Aorta (tissue), 5 donors: ENCODE results near the gene CCDC85A. TPM values are rescaled to one million over a fixed set of nuclear protein-coding genes. Genes with fewer than 3 reads are reported as not detected.

Experiments used
- ATAC-seq: fragments of 200-7000 bp; cut with Tn5 transposase; one replicate; pipeline ENCODE4 v1.9.1; 2022; ENCODE audit warnings: moderate library complexity; ENCODE audit not compliant: low FRiP score
- DNase-seq, 2 donors: peaks; one replicate each; pipeline ENCODE4 v3.0.0-alpha.2; 2020
- H3K27ac ChIP-seq, 2 donors: one replicate each; pipeline ENCODE4 v1.5.1; 2013; ENCODE audit warnings: low read length in 2 of 2, mild to moderate bottlenecking in 2 of 2, moderate library complexity in 2 of 2, control low read depth in 1 of 2, inconsistent platforms in 1 of 2, low read depth in 1 of 2
- H3K27me3 ChIP-seq, 2 donors: one replicate each; pipeline ENCODE4 v1.6.1; 2013; ENCODE audit warnings: control low read depth in 1 of 2, low read length in 1 of 2, mild to moderate bottlenecking in 1 of 2, moderate library complexity in 1 of 2; ENCODE audit not compliant: insufficient read depth in 2 of 2, control insufficient read depth in 1 of 2
- H3K36me3 ChIP-seq, 2 donors: one replicate each; pipeline ENCODE4 v1.6.1; 2013; ENCODE audit warnings: control low read depth in 1 of 2, low read length in 1 of 2, mild to moderate bottlenecking in 1 of 2; ENCODE audit not compliant: insufficient read depth in 2 of 2, control insufficient read depth in 1 of 2
- H3K4me1 ChIP-seq, 2 donors: one replicate each; pipeline ENCODE4 v1.6.1; 2013; ENCODE audit warnings: low read length in 2 of 2, control low read depth in 1 of 2, mild to moderate bottlenecking in 1 of 2, moderate library complexity in 1 of 2; ENCODE audit not compliant: insufficient read depth in 2 of 2, control insufficient read depth in 1 of 2
- H3K4me3 ChIP-seq, 2 donors: one replicate each; pipeline ENCODE4 v1.5.1; 2013; ENCODE audit warnings: low read length in 2 of 2, control low read depth in 1 of 2, mild to moderate bottlenecking in 1 of 2
- H3K9me3 ChIP-seq: one replicate; pipeline ENCODE4 v1.6.1; 2013; ENCODE audit warnings: mild to moderate bottlenecking, low read length; ENCODE audit not compliant: control insufficient read depth
- WGBS, 2 donors: extraction: QIAGEN DNeasy Blood & Tissue Kit; methylation state at CpG; one replicate each; pipeline ENCODE4 v1.1.7; 2013; 5-methylcytosine and 5-hydroxymethylcytosine counted together
- intact Hi-C, 2 donors: fragments of 100-400 bp; cut with DNase I; formaldehyde crosslinking; loops; one replicate each; pipeline versions ENCODE4 v1.14.2 to v1.15.0; 2022
- polyA plus RNA-seq, 2 donors: library from polyadenylated mRNA; stranded (reverse); fragments of 200-250 nt; gene quantifications; one replicate each; pipeline ENCODE4 v1.2.3, GENCODE V29; 2013
- total RNA-seq, 2 donors: library from RNA; stranded (reverse); fragmentation: NEBNext Ultra II Directional; extraction: Animal tissue kit (Norgen Biotek cat#: 25700); gene quantifications; one replicate each; pipeline ENCODE4 v1.2.1, GENCODE V29; 2021
- donor health status: healthy with polysubstance abuse.
- donor health status: Bipolar disorder and iron deficiency.
- donor health status: DM: no; HTN: no; CAD: no.
- donor health status: DM: no; HTN: no; CAD: no.
- donor health status: DM: yes; HTN: yes; CAD: no.

CCDC85A gene
- total and polyA plus RNA-seq, 4 donors: 0.28 to 5.6 (median 2.7) TPM; not detected in 1

- intact Hi-C loops: no loop called here
- Histone ChIP-seq H3K27me3 (no peaks in the 10 kb centered on the region), H3K4me1 (no peaks in the 10 kb centered on the region), H3K4me3 (no peak overlapping the region), H3K27ac (no peak overlapping the region), H3K36me3 (no peaks in the 10 kb centered on the region), H3K9me3 (no peaks in the 10 kb centered on the region)
- peak; percentile 45 for ATAC-seq
- 29 to 54% methylated on average over 2 of the region's 2 CpGs for WGBS, 2 donors
- no peak for DNase-seq
Measured at GRCh38 chr2:56314796-56315195, 131.0 kb downstream of the CCDC85A start.

DNA sequence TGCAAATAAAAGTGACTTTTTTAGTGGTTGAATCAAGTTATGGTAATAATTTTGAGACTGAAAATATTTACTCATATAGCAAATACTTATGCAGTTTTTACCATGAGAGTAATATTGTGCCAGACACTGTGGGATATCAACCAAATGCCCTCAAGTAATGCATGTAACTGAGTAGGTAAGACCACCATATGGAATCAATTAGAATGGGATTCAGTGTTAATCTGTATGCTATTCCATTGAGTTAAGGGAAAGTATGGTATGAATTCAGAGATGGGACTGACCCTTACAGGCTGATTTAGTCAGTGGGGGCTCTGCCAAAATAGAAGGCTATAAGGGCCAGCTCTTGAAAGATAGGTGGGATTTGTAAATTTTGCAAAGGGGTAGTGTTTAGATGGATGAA is 131.6 kb downstream of the CCDC85A start:
- DNase-seq (no peak), ATAC-seq (no peak)
- H3K4me3 ChIP-seq: no peak overlapping the region
- no peak overlapping the region for H3K27ac ChIP-seq
- H3K9me3 ChIP-seq: no peaks in the 10 kb centered on the region
- intact Hi-C loops: no loop called here
- H3K4me1 ChIP-seq: no peaks in the 10 kb centered on the region
- H3K27me3 ChIP-seq: no peaks in the 10 kb centered on the region
- H3K36me3 ChIP-seq: no peaks in the 10 kb centered on the region

- Histone ChIP-seq H3K27me3 (no peaks in the 10 kb centered on the region), H3K9me3 (no peaks in the 10 kb centered on the region), H3K27ac (no peak overlapping the region), H3K36me3 (no peaks in the 10 kb centered on the region), H3K4me1 (no peaks in the 10 kb centered on the region), H3K4me3 (no peak overlapping the region)
- 34 to 55% methylated on average over 3 of the region's 3 CpGs for WGBS, 2 donors
- intact Hi-C loops: no loop called here
- DNase-seq (no peak), ATAC-seq (no peak)
Measured at GRCh38 chr2:56316011-56316410, 132.2 kb downstream of the CCDC85A start.

- Histone ChIP-seq H3K36me3 (no peaks in the 10 kb centered on the region), H3K4me1 (no peaks in the 10 kb centered on the region), H3K27ac (no peak overlapping the region), H3K4me3 (no peak overlapping the region), H3K9me3 (no peaks in the 10 kb centered on the region), H3K27me3 (no peaks in the 10 kb centered on the region)
- ATAC-seq (no peak), DNase-seq (no peak)
- intact Hi-C loops: no loop called here
- WGBS, 2 donors: 87 to 88% methylated on average over 4 of the region's 4 CpGs
Measured at GRCh38 chr2:56318147-56318546, 134.4 kb downstream of the CCDC85A start.

GRCh38 chr2:56325661-56326345 is 142.0 kb downstream of the CCDC85A start:
- no peaks in the 10 kb centered on the region for H3K36me3 ChIP-seq
- H3K27me3 ChIP-seq: no peaks in the 10 kb centered on the region
- no peaks in the 10 kb centered on the region for H3K4me1 ChIP-seq
- no peak for DNase-seq
- H3K27ac ChIP-seq: no peak overlapping the region
- no peak overlapping the region for H3K4me3 ChIP-seq
- intact Hi-C loops: no loop called here
- no peak for ATAC-seq
- 45 to 48% methylated on average over 3 of the region's 3 CpGs for WGBS, 2 donors
- no peaks in the 10 kb centered on the region for H3K9me3 ChIP-seq

DNA sequence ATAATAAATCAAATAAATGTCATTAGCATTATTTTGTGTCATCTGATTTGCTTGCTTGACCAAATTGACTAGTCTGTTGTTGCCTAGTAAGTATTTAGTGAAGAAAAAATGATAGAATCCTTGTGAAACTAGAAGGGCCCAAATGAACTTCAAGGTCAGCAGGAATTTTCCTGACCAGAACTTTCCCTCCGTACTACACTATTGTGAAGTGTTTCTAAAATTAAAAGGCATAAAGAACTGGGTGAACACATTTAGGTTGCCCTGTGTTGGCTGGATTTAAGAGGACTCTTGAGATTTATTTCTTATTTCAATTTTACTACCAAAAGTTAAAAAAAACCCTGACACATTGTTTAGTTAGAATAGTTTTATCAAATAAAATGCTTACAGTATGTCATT is 142.6 kb downstream of the CCDC85A start:
- no peak overlapping the region for H3K4me3 ChIP-seq
- H3K27ac ChIP-seq: no peak overlapping the region
- H3K4me1 ChIP-seq: no peaks in the 10 kb centered on the region
- 14 to 31% methylated on average over 1 of the region's 1 CpG for WGBS, 2 donors
- H3K9me3 ChIP-seq: no peaks in the 10 kb centered on the region
- DNase-seq: no peak
- no peaks in the 10 kb centered on the region for H3K27me3 ChIP-seq
- ATAC-seq: no peak
- no peaks in the 10 kb centered on the region for H3K36me3 ChIP-seq
- intact Hi-C loops: no loop called here

- Histone ChIP-seq H3K36me3 (no peaks in the 10 kb centered on the region), H3K27me3 (no peaks in the 10 kb centered on the region), H3K4me3 (no peak overlapping the region), H3K4me1 (no peaks in the 10 kb centered on the region), H3K27ac (no peak overlapping the region), H3K9me3 (peaks cover 1% of the 10 kb centered on the region)
- intact Hi-C loops: no loop called here
- ATAC-seq: no peak
- WGBS, 2 donors: 88 to 90% methylated on average over 7 of the region's 7 CpGs
- peak in 1 of 2 donors; percentile 66 for DNase-seq
Measured at GRCh38 chr2:56331810-56332209, 148.0 kb downstream of the CCDC85A start.

- H3K36me3 ChIP-seq: no peaks in the 10 kb centered on the region
- intact Hi-C loops: no loop called here
- H3K4me1 ChIP-seq: no peaks in the 10 kb centered on the region
- ATAC-seq: no peak
- no peak overlapping the region for H3K4me3 ChIP-seq
- no peaks in the 10 kb centered on the region for H3K27me3 ChIP-seq
- no peak overlapping the region for H3K27ac ChIP-seq
- H3K9me3 ChIP-seq: peaks cover 1% of the 10 kb centered on the region
- 46 to 59% methylated on average over 2 of the region's 2 CpGs for WGBS, 2 donors
- no peak for DNase-seq
Measured at GRCh38 chr2:56333812-56334485, 150.2 kb downstream of the CCDC85A start.

GRCh38 chr2:56334622-56335021 is 150.8 kb downstream of the CCDC85A start:
- no peak overlapping the region for H3K27ac ChIP-seq
- no peaks in the 10 kb centered on the region for H3K36me3 ChIP-seq
- intact Hi-C loops: no loop called here

More at GRCh38 chr2:56334622-56335021, 150.8 kb downstream of the CCDC85A start:
- DNase-seq (no peak), ATAC-seq (peak; percentile 66)
- H3K4me3 ChIP-seq: no peak overlapping the region
- H3K27me3 ChIP-seq: no peaks in the 10 kb centered on the region
- peaks cover 1% of the 10 kb centered on the region for H3K9me3 ChIP-seq
- no peaks in the 10 kb centered on the region for H3K4me1 ChIP-seq
